Stimulated activated CD4-positive, alpha-beta T cell treated with anti-CD3 and anti-CD28 coated beads, Interleukin-15, amount 100 ng/mL, for 24 hours (primary cell): Measurements from ENCODE around the gene ETV7.
A peak's percentile ranks its signal among the peaks of the same experiment; 100 is the strongest.
"Not testable (repeated sequence)": the region's sequence is repeated elsewhere in the genome, so short reads cannot be mapped to it uniquely, and the experiment has no call there.

Experiments used
- DNase-seq: peaks from one replicate; pipeline ENCODE4 v3.0.0-alpha.2; 2020

Gene ETV7

DNA sequence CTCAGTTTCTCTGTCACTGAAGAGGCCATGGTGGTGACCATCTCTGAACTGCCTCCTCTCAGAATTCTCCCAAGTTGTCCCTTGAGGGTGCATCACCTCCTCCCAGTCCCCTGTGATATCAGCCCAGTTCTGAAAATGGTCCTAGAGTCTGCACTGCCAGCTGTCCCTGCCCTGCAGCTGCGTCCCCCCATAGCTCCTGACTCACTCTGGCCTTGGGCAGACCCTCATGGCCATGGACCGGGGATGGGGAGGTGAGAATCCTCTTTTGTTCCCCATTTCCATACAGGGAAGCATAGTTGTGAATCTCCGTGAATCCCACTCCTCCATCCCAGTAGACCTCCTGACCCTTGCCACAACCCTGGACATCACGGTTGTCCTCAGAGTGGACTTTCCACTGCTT lies 4.5 kb downstream of the ETV7 start:
- no peak for DNase-seq

GRCh38 chr6:36381502-36382389 lies 5.7 kb downstream of the ETV7 start:
- DNase-seq, result no peak

- DNase-seq, result no peak
Observed at GRCh38 chr6:36380166-36380565, 7.3 kb downstream of the ETV7 start.

DNA sequence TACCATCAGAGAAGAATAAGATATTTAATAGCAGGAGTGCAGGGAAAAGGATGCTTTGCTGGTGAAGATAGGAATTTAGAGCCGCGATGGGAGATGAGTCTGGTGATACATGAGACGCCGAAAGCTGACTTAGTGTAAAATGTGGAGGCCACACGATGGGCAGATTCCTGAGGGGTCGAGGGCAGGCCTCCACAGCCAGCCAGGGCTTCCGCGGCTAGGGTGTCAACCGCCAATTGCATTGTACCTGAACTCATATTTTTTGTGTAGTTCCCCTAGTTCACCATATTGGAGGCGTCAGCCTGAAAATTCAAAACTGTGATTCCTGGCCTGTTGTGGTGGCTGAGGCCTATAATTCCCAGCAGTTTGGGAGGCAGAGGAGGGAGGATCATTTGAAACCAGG lies 8.5 kb downstream of the ETV7 start:
- no peak for DNase-seq

DNA sequence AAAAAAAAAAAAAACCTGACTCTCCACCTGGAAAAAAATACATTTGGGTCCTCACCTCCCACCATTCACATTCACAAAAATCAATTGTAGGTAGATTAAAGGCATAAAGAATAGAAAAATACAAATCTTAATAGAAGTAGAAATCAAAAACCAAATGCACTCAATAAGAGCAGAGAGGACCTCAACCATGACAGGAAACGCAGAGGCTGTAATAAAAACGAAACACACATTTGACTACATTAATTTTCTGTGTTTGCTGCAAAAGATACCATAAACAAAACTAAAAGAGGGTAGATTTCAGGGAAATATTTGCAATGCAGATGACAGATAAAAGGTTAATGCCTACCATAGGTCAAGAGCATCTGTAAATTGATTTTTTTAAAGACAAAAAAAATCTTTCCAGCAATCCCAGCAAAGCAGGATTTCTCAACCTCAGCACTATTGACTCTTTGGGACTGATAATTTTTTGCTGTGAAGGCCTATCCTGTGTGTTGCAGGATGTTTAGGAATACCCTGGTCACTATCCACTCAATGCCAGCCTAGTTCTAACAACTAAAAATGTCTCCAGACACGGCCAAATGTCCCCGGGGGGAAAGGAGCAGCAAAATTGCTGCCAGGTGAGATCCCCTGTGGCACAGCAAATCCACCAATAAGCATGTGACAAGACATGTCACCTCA lies 9.1 kb downstream of the ETV7 start:
- no peak for DNase-seq

GRCh38 chr6:36377594-36377993 lies 9.9 kb downstream of the ETV7 start:
- DNase-seq, result no peak

DNA sequence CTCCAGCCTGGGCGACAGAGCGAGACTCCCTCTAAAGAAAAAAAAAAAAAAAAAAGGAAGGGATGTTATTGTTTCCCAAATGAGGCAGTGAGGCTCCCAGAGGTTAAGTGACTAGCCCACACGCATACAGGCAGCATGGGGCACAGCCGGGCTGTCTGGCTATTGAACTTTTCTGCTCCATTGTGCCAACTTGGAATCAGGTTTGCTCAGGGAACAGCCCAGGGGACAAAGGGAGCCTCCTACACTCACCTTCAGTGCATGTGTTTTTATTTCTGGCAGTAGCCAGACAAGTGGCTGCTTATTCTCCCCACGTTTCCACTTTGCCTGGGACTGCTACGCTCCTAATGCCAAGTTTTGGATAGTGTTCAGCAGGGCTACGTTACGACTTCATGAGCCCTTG lies 10.7 kb downstream of the ETV7 start:
- no peak for DNase-seq

DNA sequence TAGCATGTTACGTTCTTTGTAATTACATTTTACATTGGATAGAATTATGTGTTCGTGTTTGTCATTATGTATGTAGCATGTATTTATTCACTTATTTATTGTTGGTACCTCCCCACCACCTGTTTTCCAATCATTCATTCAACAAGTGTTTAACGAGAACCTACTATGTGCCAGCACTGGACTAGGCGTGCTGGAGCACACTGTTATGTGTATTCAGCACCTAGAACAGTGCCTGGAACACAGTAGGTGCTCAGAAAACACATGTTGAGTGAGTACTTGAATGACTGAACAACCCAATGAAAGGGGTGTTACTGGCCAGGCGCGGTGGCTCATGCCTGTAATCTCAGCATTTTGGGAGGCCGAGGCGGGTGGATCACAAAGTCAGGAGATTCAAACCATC lies 11.3 kb downstream of the ETV7 start:
- DNase-seq, result no peak

DNA sequence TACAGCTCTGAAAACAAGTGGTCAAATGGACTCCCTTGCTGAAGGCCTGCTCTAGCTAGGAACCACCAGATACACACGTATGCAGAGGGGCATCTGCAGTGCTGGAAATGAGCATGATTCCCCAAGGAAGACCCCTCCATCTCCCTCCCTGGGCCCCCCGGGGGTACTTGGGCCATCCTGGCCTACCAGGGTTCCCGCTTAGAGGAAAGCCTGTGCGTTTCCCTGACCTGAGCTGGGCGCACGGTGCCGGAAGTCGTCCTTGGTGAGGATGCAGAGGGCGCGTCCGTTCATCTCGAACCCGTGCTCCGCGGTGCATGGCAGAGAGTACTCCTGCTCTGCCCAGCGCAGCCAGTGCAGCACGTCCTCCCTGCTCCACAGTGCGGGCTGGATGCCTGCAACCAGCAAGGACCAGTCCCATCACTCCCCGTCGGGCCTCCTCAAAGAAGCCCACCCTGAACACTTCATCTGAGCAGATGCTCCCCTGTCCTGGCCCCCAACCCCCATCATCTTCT lies 11.8 kb downstream of the ETV7 start:
- DNase-seq, result no peak

DNA sequence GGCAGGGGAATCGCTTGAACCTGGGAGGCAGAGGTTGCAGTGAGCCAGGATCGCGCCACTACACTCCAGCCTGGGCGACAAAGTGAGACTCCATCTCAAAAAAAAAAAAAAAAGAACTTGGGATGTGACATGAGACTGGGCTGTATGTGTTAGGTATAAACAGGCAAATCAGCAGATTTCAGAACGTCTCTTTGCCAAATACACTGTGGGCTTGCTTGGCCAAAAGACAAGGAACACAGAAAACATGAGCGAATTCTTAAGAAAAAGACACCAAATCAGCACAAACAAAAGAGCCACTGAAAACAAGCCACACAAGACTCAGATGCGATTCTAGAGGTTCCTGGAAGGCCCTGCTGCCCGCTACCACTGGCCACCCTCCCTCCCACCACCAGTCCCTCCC lies 12.5 kb downstream of the ETV7 start:
- no peak for DNase-seq

DNA sequence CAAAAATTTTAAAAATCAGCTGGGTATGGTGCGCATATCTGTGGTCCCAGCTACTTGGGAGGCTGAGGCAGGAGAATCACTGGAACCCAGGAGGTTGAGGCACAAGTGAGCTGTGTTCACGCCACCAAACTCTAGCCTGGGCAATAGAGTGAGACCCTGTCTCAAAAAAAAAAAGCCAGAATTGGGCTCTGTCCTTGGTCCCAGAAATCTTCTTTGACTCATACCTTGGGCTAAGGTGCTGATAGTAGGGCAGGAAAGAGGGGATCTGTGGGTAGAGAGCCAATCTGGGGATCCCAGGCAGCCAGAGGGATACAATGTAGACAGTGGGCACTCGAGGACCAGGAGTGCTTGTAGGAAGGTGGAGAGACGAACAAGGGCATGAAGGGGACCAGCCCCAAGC lies 13.3 kb downstream of the ETV7 start:
- no peak for DNase-seq

GRCh38 chr6:36373368-36374019 lies 14.0 kb downstream of the ETV7 start:
- no peak for DNase-seq

- no peak for DNase-seq
Observed at GRCh38 chr6:36372088-36372487, 15.4 kb downstream of the ETV7 start.

- no peak for DNase-seq
Observed at GRCh38 chr6:36371211-36371610, 16.3 kb downstream of the ETV7 start.

GRCh38 chr6:36370638-36371037 lies 16.8 kb downstream of the ETV7 start:
- DNase-seq, result no peak

- no peak for DNase-seq
Observed at GRCh38 chr6:36368921-36369865, 18.3 kb downstream of the ETV7 start.

GRCh38 chr6:36368421-36368820 lies 19.0 kb downstream of the ETV7 start:
- DNase-seq, result no peak

DNA sequence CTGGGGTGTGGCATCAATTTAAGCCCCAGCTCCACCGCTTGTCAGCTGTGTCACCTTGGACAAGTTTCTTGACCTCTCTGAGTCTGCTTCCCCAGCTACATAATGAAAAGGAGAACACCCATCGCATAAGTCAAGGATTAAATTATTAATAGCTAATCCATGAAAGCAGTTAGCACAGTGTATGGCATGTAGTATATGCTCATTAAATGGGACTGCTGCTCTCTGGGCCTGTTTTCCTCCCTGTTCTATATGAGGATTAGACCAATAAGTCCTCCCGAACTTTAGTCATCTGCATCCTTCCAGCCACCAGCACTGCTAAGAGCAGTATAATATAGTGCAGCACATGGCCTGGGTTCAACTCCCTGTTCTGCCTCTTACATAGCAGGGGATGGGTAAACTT lies 19.7 kb downstream of the ETV7 start:
- DNase-seq, result no peak

DNA sequence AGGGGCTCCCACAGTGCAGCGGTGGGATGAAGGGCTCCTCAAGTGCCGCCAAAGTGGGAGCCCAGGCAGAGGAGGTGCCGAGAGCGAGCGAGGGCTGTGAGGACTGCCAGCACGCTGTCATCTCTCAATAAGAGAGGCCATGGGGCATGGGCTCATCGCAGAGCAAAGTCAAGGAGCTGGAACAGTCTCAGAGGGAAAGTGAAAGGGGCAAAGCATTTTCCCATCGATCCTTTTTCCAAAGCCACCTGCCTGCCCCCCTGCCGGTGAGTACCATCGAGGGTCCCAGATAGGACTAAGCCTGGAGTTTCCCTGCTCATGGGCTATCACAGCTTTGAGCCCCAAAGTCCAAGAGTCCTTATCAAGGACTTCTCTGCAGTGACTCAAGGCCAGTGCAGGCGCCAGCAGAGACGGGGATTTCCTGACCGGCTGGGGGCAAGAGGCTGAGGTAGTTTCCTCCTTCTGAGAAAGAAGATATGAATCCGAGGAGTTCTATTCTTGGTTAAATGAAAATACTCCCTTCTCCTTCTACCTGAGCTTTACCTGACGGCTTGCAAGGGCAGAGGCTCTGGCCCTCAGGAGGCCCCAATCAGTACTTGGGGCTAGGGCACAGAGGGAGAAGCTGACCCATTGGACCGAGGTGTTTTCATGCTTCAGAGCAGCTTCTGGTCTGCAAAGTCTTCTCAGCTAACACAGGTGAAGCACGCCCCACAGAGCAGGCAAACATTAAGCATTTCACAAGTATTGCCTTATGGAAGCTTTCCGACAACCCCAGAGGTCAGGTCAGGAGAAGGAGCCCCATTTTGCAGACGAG lies 22.6 kb downstream of the ETV7 start:
- peak; percentile 20 for DNase-seq

DNA sequence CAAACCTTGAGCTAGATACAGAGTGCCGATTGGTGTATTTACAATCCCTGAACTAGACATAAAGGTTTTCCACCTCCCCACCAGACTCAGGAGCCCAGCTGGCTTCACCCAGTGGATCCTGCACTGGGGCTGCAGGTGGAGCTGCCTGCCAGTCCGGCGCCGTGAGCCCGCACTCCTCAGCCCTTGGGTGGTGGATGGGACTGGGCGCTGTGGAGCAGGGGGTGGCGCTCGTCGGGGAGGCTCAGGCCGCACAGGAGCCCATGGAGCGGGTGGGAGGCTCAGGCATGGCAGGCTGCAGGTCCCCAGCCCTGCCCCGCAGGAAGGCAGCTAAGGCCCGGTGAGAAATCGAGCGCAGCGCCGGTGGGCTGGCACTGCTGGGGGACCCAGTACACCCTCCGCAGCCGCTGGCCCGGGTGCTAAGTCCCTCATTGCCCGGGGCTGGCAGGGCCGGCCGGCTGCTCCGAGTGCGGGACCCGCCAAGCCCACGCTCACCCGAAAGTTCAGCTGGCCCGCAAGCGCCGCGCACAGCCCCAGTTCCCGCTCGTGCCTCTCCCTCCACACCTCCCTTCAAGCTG lies 23.3 kb downstream of the ETV7 start:
- DNase-seq, result not testable (repeated sequence)

DNA sequence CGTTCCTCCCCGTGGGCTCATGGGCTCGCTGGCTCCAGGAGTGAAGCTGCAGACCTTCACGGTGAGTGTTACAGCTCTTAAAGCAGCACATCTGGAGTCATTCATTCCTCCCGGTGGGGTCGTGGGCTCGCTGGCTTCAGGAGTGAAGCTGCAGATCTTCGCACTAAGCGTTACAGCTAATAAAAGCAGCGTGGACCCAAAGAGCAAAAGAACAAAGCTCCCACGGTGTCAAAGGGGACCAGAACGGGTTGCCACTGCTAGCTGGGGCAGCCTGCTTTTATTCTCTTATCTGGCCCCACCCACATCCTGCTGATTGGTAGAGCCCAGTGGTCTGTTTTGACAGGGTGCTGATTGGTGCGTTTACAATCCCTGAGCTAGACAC lies 24.1 kb downstream of the ETV7 start:
- DNase-seq, result not testable (repeated sequence)
